ENCODE results near the gene TEX14. TPM values are rescaled to one million over a fixed set of nuclear protein-coding genes. Genes with fewer than 3 reads are reported as not detected.

TEX14 gene
- total and polyA plus RNA-seq, 2 donors (not counting 3 experiments of a cell fraction or from before 2014, with no cell fraction given) = 0.10 TPM; not detected in 1

- DNase-seq (ENCODE audit: low read depth, low spot score) (no peak), FAIRE-seq (no peak)
- Histone ChIP-seq H3K4me3 (replicated peaks in 1 of 3; ENCODE audit: insufficient read depth in 1 of 3, low read depth in 1 of 3, low read length in 3 of 3) (no peak overlapping the region), H3K9me3 (replicated peaks; ENCODE audit: control insufficient read depth, insufficient read depth, low read length) (no peaks in the 10 kb centered on the region), H3K4me1 (ENCODE audit: control insufficient read depth, extremely low read depth, insufficient read depth, low read length) (no peaks in the 10 kb centered on the region), H3K9ac (replicated peaks; ENCODE audit: extremely low read depth, insufficient read depth, low read length) (no peak overlapping the region), H4K20me1 (replicated peaks; ENCODE audit: control insufficient read depth, extremely low read depth, insufficient read depth, low read length) (no peaks in the 10 kb centered on the region), H3K79me2 (ENCODE audit: control insufficient read depth, insufficient read depth, low read length) (no peaks in the 10 kb centered on the region), H3K4me2 (ENCODE audit: insufficient read depth, low read length) (no peak overlapping the region), H3K27ac (ENCODE audit: insufficient read depth, low read depth, low read length) (no peak overlapping the region), H3K9me1 (replicated peaks; ENCODE audit: control insufficient read depth, extremely low read depth, insufficient read depth, low read length) (no peaks in the 10 kb centered on the region), H3K36me3 (ENCODE audit: control insufficient read depth in 2 of 2, extremely low read depth in 1 of 2, insufficient read depth in 2 of 2, low read length in 2 of 2) (no peaks in the 10 kb centered on the region), H3K27me3 (ENCODE audit: control insufficient read depth in 2 of 2, insufficient read depth in 2 of 2, low read length in 2 of 2) (peaks cover 8 to 9% of the 10 kb centered on the region in 2 experiments), H2AFZ (ENCODE audit: low read depth, low read length) (no peak overlapping the region)
- intact Hi-C loops (cut with micrococcal nuclease) (no loop called here), dilution Hi-C loops (cut with MboI; ENCODE audit: extremely low pct_ligation_motif_present, low sequenced_read_pairs) (no loop called here)
- BruUV-seq (replicated peaks) = no TSS peak
- ChIA-PET CTCF (interaction anchor here (2.8 kb wide), 1 partner anchor 8 kb away, joined by 16 read pairs; no protein-coding TSS in a partner anchor), POLR2A (no interaction called here)
- TF ChIP-seq POLR2AphosphoS5 (IDR thresholded peaks at IDR 0.05; ENCODE audit: insufficient read depth, low read depth, low read length) = no peak
- TF ChIP-seq EZH2 (IDR thresholded peaks at IDR 0.05; ENCODE audit: borderline replicate concordance, low read depth, low read length, severe bottlenecking) = no peak
- no peak for TF ChIP-seq GATA2 (IDR thresholded peaks at IDR 0.05; ENCODE audit: insufficient read depth, insufficient read length, low read depth, low read length)
- TF ChIP-seq POLR2A (IDR thresholded peaks at IDR 0.05; ENCODE audit: low read depth, low read length) = no peak
- no peak for TF ChIP-seq MYC (IDR thresholded peaks at IDR 0.05; ENCODE audit: low read depth, low read length)
- TF ChIP-seq FOS (IDR thresholded peaks at IDR 0.05; ENCODE audit: borderline replicate concordance, insufficient read depth, low read length) = no peak
- no peak for TF ChIP-seq JUN (IDR thresholded peaks at IDR 0.05; ENCODE audit: borderline replicate concordance, insufficient read depth, insufficient read length, low read depth)
- no peak for TF ChIP-seq MAX (IDR thresholded peaks at IDR 0.05; ENCODE audit: insufficient read depth, insufficient read length)
- no peak for TF ChIP-seq CTCF (IDR thresholded peaks at IDR 0.05; ENCODE audit: extremely low read depth in 1 of 2, insufficient read depth in 1 of 2, low read depth in 1 of 2, low read length in 2 of 2)
These were observed 122.6 kb downstream of the TEX14 start for GRCh38 chr17:58569196-58569595.

Measured in endothelial cell of umbilical vein (primary cell).